ENCODE data around the gene DLGAP3. TPM values are rescaled to one million over a fixed set of nuclear protein-coding genes. Genes with fewer than 3 reads are reported as not detected.

Gene DLGAP3
- polyA plus RNA-seq, 1 donor from 2014 or later: 2.9 TPM

DNA sequence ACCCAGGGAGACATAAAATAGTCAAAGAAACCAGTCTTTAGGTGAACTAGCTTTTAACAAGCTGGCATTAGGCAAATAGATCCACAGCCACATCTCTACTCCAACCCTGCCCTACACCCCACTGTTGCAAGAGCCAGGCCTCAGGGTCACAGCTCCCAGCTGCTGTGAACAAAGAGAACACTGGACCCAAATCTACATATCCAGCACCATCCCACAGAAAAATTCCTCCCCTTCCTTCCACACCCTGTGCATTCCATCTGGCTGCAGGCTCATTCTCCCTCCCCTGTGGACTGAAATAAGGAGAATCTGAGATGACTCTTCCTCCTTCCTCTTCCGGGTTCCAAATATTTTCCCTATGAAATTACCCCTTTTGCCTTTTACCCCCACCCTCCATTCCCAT, 23.2 kb downstream of the DLGAP3 start:
- TF ChIP-seq RAD21 (conservative IDR thresholded peaks at IDR 0.05) (no peak), SMC3 (conservative IDR thresholded peaks at IDR 0.05; ENCODE audit: poor library complexity) (no peak), EP300 (conservative IDR thresholded peaks at IDR 0.05; ENCODE audit: poor library complexity, severe bottlenecking) (no peak), TAF1 (IDR thresholded peaks at IDR 0.05; ENCODE audit: low read depth) (no peak), MXI1 (conservative IDR thresholded peaks at IDR 0.05; ENCODE audit: poor library complexity, severe bottlenecking) (no peak)
- TF ChIP-seq, protein P1, sequence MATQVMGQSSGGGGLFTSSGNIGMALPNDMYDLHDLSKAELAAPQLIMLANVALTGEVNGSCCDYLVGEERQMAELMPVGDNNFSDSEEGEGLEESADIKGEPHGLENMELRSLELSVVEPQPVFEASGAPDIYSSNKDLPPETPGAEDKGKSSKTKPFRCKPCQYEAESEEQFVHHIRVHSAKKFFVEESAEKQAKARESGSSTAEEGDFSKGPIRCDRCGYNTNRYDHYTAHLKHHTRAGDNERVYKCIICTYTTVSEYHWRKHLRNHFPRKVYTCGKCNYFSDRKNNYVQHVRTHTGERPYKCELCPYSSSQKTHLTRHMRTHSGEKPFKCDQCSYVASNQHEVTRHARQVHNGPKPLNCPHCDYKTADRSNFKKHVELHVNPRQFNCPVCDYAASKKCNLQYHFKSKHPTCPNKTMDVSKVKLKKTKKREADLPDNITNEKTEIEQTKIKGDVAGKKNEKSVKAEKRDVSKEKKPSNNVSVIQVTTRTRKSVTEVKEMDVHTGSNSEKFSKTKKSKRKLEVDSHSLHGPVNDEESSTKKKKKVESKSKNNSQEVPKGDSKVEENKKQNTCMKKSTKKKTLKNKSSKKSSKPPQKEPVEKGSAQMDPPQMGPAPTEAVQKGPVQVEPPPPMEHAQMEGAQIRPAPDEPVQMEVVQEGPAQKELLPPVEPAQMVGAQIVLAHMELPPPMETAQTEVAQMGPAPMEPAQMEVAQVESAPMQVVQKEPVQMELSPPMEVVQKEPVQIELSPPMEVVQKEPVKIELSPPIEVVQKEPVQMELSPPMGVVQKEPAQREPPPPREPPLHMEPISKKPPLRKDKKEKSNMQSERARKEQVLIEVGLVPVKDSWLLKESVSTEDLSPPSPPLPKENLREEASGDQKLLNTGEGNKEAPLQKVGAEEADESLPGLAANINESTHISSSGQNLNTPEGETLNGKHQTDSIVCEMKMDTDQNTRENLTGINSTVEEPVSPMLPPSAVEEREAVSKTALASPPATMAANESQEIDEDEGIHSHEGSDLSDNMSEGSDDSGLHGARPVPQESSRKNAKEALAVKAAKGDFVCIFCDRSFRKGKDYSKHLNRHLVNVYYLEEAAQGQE (IDR thresholded peaks at IDR 0.05; ENCODE audit: borderline replicate concordance): no peak
- TF ChIP-seq, protein P2, sequence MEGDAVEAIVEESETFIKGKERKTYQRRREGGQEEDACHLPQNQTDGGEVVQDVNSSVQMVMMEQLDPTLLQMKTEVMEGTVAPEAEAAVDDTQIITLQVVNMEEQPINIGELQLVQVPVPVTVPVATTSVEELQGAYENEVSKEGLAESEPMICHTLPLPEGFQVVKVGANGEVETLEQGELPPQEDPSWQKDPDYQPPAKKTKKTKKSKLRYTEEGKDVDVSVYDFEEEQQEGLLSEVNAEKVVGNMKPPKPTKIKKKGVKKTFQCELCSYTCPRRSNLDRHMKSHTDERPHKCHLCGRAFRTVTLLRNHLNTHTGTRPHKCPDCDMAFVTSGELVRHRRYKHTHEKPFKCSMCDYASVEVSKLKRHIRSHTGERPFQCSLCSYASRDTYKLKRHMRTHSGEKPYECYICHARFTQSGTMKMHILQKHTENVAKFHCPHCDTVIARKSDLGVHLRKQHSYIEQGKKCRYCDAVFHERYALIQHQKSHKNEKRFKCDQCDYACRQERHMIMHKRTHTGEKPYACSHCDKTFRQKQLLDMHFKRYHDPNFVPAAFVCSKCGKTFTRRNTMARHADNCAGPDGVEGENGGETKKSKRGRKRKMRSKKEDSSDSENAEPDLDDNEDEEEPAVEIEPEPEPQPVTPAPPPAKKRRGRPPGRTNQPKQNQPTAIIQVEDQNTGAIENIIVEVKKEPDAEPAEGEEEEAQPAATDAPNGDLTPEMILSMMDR (IDR thresholded peaks at IDR 0.05; ENCODE audit: poor library complexity, severe bottlenecking): no peak
- Histone ChIP-seq H3K27me3 (ENCODE audit: insufficient read depth, low read depth, low read length) (no peaks in the 10 kb centered on the region), H3K9me2 (ENCODE audit: insufficient read depth, low read length) (no peaks in the 10 kb centered on the region), H3K4me3 (ENCODE audit: low read length) (no peak overlapping the region), H3F3A (ENCODE audit: insufficient read depth, low read length, poor library complexity, severe bottlenecking) (no peaks in the 10 kb centered on the region), H3K36me3 (ENCODE audit: insufficient read depth, low read length) (no peaks in the 10 kb centered on the region), H3K27ac (ENCODE audit: low read length) (no peak overlapping the region), H3K9ac (ENCODE audit: low read length) (no peak overlapping the region), H3K79me2 (replicated peaks; ENCODE audit: insufficient read depth, low read length) (no peaks in the 10 kb centered on the region), H2AFZ (ENCODE audit: low read depth, low read length) (no peak overlapping the region), H3K4me2 (ENCODE audit: low read length) (no peak overlapping the region), H4K20me1 (ENCODE audit: insufficient read depth) (no peaks in the 10 kb centered on the region), H3K9me3 (ENCODE audit: low read length) (no peaks in the 10 kb centered on the region)

DNA sequence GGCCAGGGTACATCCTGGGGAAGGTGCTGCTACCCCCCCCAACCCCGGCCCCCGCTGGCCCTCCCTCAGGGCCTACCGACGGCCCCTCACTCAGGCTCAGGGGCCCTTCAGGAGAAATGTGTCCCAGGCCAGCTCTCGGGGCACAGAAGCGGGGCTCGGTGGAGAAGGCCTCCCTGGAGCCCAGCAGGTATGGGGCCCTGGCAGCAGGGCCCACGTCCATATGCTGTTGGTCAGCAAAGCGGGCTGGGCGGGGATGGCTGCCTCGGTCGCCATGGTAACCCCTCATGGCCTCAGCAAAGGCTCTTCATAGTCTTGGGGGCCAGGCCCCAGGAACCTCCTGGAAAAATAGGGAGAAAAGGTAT, 24.4 kb downstream of the DLGAP3 start:
- H3K79me2 ChIP-seq (replicated peaks; ENCODE audit: insufficient read depth, low read length): no peaks in the 10 kb centered on the region
- H3K27ac ChIP-seq (ENCODE audit: low read length): no peak overlapping the region
- H3K9me2 ChIP-seq (ENCODE audit: insufficient read depth, low read length): no peaks in the 10 kb centered on the region
- no peaks in the 10 kb centered on the region for H3K9me3 ChIP-seq (ENCODE audit: low read length)
- H3K27me3 ChIP-seq (ENCODE audit: insufficient read depth, low read depth, low read length): no peaks in the 10 kb centered on the region
- no peak for TF ChIP-seq RAD21 (conservative IDR thresholded peaks at IDR 0.05)
- TF ChIP-seq EZH2 (IDR thresholded peaks at IDR 0.05; ENCODE audit: borderline replicate concordance, insufficient read depth, low read length, poor library complexity, severe bottlenecking): no peak
- TF ChIP-seq, protein P2 (IDR thresholded peaks at IDR 0.05; ENCODE audit: poor library complexity, severe bottlenecking): no peak
- TF ChIP-seq POLR2AphosphoS5 (IDR thresholded peaks at IDR 0.05): no peak
- no peak for TF ChIP-seq SMC3 (conservative IDR thresholded peaks at IDR 0.05; ENCODE audit: poor library complexity)
- TF ChIP-seq, protein P1 (IDR thresholded peaks at IDR 0.05; ENCODE audit: borderline replicate concordance): no peak
- no peaks in the 10 kb centered on the region for H4K20me1 ChIP-seq (ENCODE audit: insufficient read depth)
- no peaks in the 10 kb centered on the region for H3K36me3 ChIP-seq (ENCODE audit: insufficient read depth, low read length)
- H3K9ac ChIP-seq (ENCODE audit: low read length): no peak overlapping the region
- H3K4me3 ChIP-seq (ENCODE audit: low read length): no peak overlapping the region
- H2AFZ ChIP-seq (ENCODE audit: low read depth, low read length): no peak overlapping the region
- no peak overlapping the region for H3K4me2 ChIP-seq (ENCODE audit: low read length)
- no peaks in the 10 kb centered on the region for H3F3A ChIP-seq (ENCODE audit: insufficient read depth, low read length, poor library complexity, severe bottlenecking)
